Colonic mucosa (tissue), 4 donors: ENCODE data around the gene LGR5. TPM values are rescaled to one million over a fixed set of nuclear protein-coding genes. Genes with fewer than 3 reads are reported as not detected.

ENCODE experiments used
- DNase-seq: peaks from one replicate; pipeline ENCODE4 v3.0.0-alpha.2; 2020
- H3K27ac ChIP-seq: fragments of 200-600 bp; one replicate; pipeline ENCODE4 v1.8.0; 2021
- H3K27me3 ChIP-seq: fragments of 200-600 bp; one replicate; pipeline ENCODE4 v1.8.0; 2021
- H3K36me3 ChIP-seq: fragments of 200-600 bp; one replicate; pipeline ENCODE4 v1.8.0; 2021
- H3K4me1 ChIP-seq: fragments of 200-600 bp; one replicate; pipeline ENCODE4 v1.8.0; 2021; ENCODE audit warnings: mild to moderate bottlenecking
- H3K4me3 ChIP-seq: fragments of 200-600 bp; one replicate; pipeline ENCODE4 v1.8.0; 2021
- H3K9ac ChIP-seq, 2 donors: one replicate each; pipeline ENCODE4 v1.7.0; 2013; ENCODE audit warnings: control low read depth in 2 of 2, low read depth in 2 of 2, low read length in 2 of 2
- H3K9me3 ChIP-seq: fragments of 200-600 bp; one replicate; pipeline ENCODE4 v1.8.0; 2021
- CTCF ChIP-seq: fragments of 200-600 bp; IDR thresholded peaks from one replicate; pipeline ENCODE4 v1.8.0; 2022; ENCODE audit warnings: antibody characterized with exemption, mild to moderate bottlenecking
- intact Hi-C: fragments of 100-400 bp; cut with DNase I; formaldehyde crosslinking; loops from one replicate; pipeline ENCODE4 v1.14.1; 2022
- total RNA-seq, 2 donors: library from RNA; stranded (reverse); fragmentation: NEBNext Ultra II Directional in 1 of 2; extraction: Animal tissue kit (Norgen Biotek cat#: 25700) in 1 of 2; gene quantifications; one replicate each; pipeline ENCODE4 v1.2.1, GENCODE V29; 2021
- donor health status: healthy.
- donor health status: DM: no; HTN: no; CAD: no.
- donor health status: DM: no; HTN: no; CAD: no.

Gene LGR5
- total RNA-seq, 2 donors from 2014 or later, result 4.5 to 5.0 TPM

- Histone ChIP-seq H3K4me1 (no peaks in the 10 kb centered on the region), H3K27ac (no peak overlapping the region), H3K36me3 (no peaks in the 10 kb centered on the region), H3K4me3 (no peak overlapping the region), H3K27me3 (no peaks in the 10 kb centered on the region), H3K9me3 (no peaks in the 10 kb centered on the region), H3K9ac (no peak overlapping the region)
- no peak for TF ChIP-seq CTCF
- no peak for DNase-seq
- intact Hi-C loops, result no loop called here
Observed at GRCh38 chr12:71592841-71593240, 153.2 kb downstream of the LGR5 start.

- intact Hi-C loops, result no loop called here
- no peak for TF ChIP-seq CTCF
- Histone ChIP-seq H3K27ac (no peak overlapping the region), H3K4me3 (no peak overlapping the region), H3K9me3 (no peaks in the 10 kb centered on the region), H3K4me1 (no peaks in the 10 kb centered on the region), H3K27me3 (no peaks in the 10 kb centered on the region), H3K36me3 (no peaks in the 10 kb centered on the region), H3K9ac (no peak overlapping the region)
- no peak for DNase-seq
Observed at GRCh38 chr12:71594214-71594948, 154.8 kb downstream of the LGR5 start.

GRCh38 chr12:71599210-71599609 lies 159.6 kb downstream of the LGR5 start:
- H3K9me3 ChIP-seq, result no peaks in the 10 kb centered on the region
- DNase-seq, result no peak
- no peak for TF ChIP-seq CTCF
- no peaks in the 10 kb centered on the region for H3K36me3 ChIP-seq
- H3K4me1 ChIP-seq, result no peaks in the 10 kb centered on the region
- no peak overlapping the region for H3K9ac ChIP-seq
- intact Hi-C loops, result no loop called here
- no peaks in the 10 kb centered on the region for H3K27me3 ChIP-seq
- no peak overlapping the region for H3K4me3 ChIP-seq
- H3K27ac ChIP-seq, result no peak overlapping the region

GRCh38 chr12:71601546-71601945 lies 161.9 kb downstream of the LGR5 start:
- intact Hi-C loops, result no loop called here
- no peak for TF ChIP-seq CTCF
- Histone ChIP-seq H3K4me1 (no peaks in the 10 kb centered on the region), H3K4me3 (no peak overlapping the region), H3K27me3 (no peaks in the 10 kb centered on the region), H3K9ac (no peak overlapping the region), H3K27ac (no peak overlapping the region), H3K9me3 (no peaks in the 10 kb centered on the region), H3K36me3 (no peaks in the 10 kb centered on the region)
- no peak for DNase-seq

- Histone ChIP-seq H3K4me3 (no peak overlapping the region), H3K36me3 (no peaks in the 10 kb centered on the region), H3K9me3 (no peaks in the 10 kb centered on the region), H3K9ac (no peak overlapping the region), H3K27me3 (no peaks in the 10 kb centered on the region), H3K27ac (no peak overlapping the region), H3K4me1 (no peaks in the 10 kb centered on the region)
- no peak for DNase-seq
- intact Hi-C loops, result no loop called here
- TF ChIP-seq CTCF, result no peak
Observed at GRCh38 chr12:71602761-71603577, 163.4 kb downstream of the LGR5 start.
